DOHH2 (cell line): ENCODE results near the gene CCDC102A.

Source experiments
- H3F3A ChIP-seq: fragments of 200-600 bp; sonication (generic), shearing (Covaris generic); 2 replicates; pipeline ENCODE4 v1.6.0; 2016; ENCODE audit warnings: antibody characterized with exemption, mild to moderate bottlenecking; ENCODE audit not compliant: control insufficient read depth, insufficient read depth
- H3K27ac ChIP-seq: fragments of 200-600 bp; sonication (generic); 2 replicates; pipeline ENCODE4 v1.5.1; 2014; ENCODE audit warnings: low read depth, mild to moderate bottlenecking, low read length, moderate library complexity
- H3K27me3 ChIP-seq: fragments of 200-600 bp; sonication (generic); 2 replicates; pipeline ENCODE4 v1.6.1; 2014; ENCODE audit warnings: mild to moderate bottlenecking, low read length, mixed read lengths; ENCODE audit not compliant: control insufficient read depth
- H3K36me3 ChIP-seq: fragments of 200-600 bp; sonication (generic); 2 replicates; pipeline ENCODE4 v1.6.1; 2014; ENCODE audit warnings: mild to moderate bottlenecking, low read length, moderate library complexity, mixed read lengths; ENCODE audit not compliant: control insufficient read depth
- H3K4me1 ChIP-seq: fragments of 200-600 bp; sonication (generic); 2 replicates; pipeline ENCODE4 v1.6.1; 2014; ENCODE audit warnings: mild to moderate bottlenecking, low read length, mixed read lengths; ENCODE audit not compliant: control insufficient read depth
- H3K4me2 ChIP-seq: fragments of 200-600 bp; sonication (generic); 2 replicates; pipeline ENCODE4 v1.6.0; 2014; ENCODE audit warnings: mild to moderate bottlenecking, low read length, moderate library complexity
- H3K4me3 ChIP-seq: fragments of 200-600 bp; sonication (generic); 2 replicates; pipeline ENCODE4 v1.5.1; 2014; ENCODE audit warnings: mild to moderate bottlenecking, low read length, mixed read lengths
- H3K79me2 ChIP-seq: fragments of 200-600 bp; sonication (generic); 2 replicates; pipeline ENCODE4 v1.6.1; 2014; ENCODE audit warnings: mild to moderate bottlenecking, low read length, mixed read lengths; ENCODE audit not compliant: control insufficient read depth
- H3K9me2 ChIP-seq: fragments of 200-600 bp; sonication (generic); replicated peaks from 2 replicates; pipeline ENCODE4 v1.6.1; 2014; ENCODE audit warnings: mild to moderate bottlenecking, low read length, mixed read lengths; ENCODE audit not compliant: control insufficient read depth
- H3K9me3 ChIP-seq: fragments of 200-600 bp; sonication (generic); 2 replicates; pipeline ENCODE4 v1.6.1; 2014; ENCODE audit warnings: antibody characterized with exemption, low read length, mixed read lengths; ENCODE audit not compliant: control insufficient read depth, insufficient read depth
- H4K20me1 ChIP-seq: fragments of 200-600 bp; sonication (generic); 2 replicates; pipeline ENCODE4 v1.6.0; 2014; ENCODE audit warnings: low read depth, mild to moderate bottlenecking, antibody characterized with exemption, low read length, moderate library complexity; ENCODE audit not compliant: control insufficient read depth, insufficient read depth
- EZH2phosphoT487 ChIP-seq: fragments of 200-600 bp; sonication (generic); IDR thresholded peaks from 2 replicates; pipeline ENCODE4 v1.6.1; 2017; ENCODE audit warnings: borderline replicate concordance, mild to moderate bottlenecking, antibody characterized with exemption, low read length, moderate library complexity, mixed read lengths
- TF ChIP-seq, protein P1 (sequence below): fragments of 200-600 bp; sonication (generic); IDR thresholded peaks from one replicate; pipeline ENCODE4 v1.5.1; 2014; ENCODE audit warnings: antibody characterized with exemption, mild to moderate bottlenecking, low read depth, low read length; ENCODE audit not compliant: poor library complexity, severe bottlenecking

Gene CCDC102A

DNA sequence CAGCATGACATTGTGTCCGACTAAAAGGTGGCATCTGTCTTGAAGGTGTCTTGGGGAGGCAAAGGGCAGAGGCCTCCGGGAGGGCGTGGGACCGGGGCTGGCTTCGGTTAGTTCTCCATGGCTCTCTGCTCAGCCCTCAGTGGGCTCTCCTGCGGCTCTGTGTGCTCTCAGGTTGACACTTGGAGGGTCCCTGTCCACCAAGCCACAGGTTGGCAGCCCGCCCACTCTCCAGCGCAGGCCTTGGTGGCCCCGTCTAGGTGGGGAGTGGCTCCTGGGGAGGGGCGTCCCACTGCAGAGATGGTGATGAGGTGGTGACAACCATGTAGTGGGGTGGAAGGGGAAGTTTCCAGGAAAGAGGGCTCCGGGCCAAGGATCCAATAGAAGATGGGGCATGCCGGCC is 37.7 kb upstream of the CCDC102A start:
- peaks cover 3% of the 10 kb centered on the region; the same call in 1 of the 2 replicates for H3K27me3 ChIP-seq
- H3K27ac ChIP-seq = no peak overlapping the region
- H3K79me2 ChIP-seq = no peaks in the 10 kb centered on the region
- no peak for TF ChIP-seq EZH2phosphoT487
- TF ChIP-seq, protein P1, sequence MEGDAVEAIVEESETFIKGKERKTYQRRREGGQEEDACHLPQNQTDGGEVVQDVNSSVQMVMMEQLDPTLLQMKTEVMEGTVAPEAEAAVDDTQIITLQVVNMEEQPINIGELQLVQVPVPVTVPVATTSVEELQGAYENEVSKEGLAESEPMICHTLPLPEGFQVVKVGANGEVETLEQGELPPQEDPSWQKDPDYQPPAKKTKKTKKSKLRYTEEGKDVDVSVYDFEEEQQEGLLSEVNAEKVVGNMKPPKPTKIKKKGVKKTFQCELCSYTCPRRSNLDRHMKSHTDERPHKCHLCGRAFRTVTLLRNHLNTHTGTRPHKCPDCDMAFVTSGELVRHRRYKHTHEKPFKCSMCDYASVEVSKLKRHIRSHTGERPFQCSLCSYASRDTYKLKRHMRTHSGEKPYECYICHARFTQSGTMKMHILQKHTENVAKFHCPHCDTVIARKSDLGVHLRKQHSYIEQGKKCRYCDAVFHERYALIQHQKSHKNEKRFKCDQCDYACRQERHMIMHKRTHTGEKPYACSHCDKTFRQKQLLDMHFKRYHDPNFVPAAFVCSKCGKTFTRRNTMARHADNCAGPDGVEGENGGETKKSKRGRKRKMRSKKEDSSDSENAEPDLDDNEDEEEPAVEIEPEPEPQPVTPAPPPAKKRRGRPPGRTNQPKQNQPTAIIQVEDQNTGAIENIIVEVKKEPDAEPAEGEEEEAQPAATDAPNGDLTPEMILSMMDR = no peak
- H3K4me1 ChIP-seq = peaks cover 10% of the 10 kb centered on the region
- no peaks in the 10 kb centered on the region for H3K36me3 ChIP-seq
- no peaks in the 10 kb centered on the region for H3K9me2 ChIP-seq
- no peak overlapping the region for H3K4me3 ChIP-seq
- H3K4me2 ChIP-seq = no peak overlapping the region
- no peaks in the 10 kb centered on the region for H4K20me1 ChIP-seq
- H3F3A ChIP-seq = no peaks in the 10 kb centered on the region
- no peaks in the 10 kb centered on the region for H3K9me3 ChIP-seq

DNA sequence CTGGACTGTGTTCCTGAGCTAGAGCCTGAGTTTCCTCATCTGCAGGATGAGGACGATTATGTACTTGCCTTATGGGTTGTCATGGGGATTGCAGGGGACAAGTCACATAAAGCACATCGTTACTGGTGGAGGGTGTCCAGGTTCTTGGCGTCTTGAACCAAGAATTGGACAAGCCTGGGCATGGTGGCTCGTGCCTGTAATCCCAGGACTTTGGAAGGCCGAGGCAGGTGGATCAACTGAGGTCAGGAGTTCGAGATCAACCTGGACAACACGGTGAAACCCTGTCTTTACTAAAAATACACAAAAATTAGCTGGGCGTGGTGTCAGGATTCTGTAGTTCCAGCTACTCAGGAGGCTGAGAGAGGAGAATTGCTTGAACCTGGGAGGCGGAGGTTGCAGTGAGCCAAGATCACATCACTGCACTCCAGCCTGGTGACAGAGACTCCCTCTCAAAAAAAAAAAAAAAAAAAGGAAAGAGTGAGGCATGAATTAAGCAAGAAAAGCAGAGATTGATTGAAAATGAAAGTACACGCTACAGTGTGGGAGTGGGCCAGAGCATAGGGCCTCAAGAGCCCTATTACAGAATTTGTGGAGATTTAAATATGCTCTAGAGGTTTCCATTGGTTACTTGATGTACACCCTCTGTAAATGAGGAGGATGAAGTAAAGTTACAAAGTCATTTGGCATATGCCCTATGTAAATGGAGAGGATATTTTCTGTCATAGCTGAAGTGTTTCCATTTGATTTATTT is 36.8 kb upstream of the CCDC102A start:
- peaks cover 10% of the 10 kb centered on the region for H3K4me1 ChIP-seq

DNA sequence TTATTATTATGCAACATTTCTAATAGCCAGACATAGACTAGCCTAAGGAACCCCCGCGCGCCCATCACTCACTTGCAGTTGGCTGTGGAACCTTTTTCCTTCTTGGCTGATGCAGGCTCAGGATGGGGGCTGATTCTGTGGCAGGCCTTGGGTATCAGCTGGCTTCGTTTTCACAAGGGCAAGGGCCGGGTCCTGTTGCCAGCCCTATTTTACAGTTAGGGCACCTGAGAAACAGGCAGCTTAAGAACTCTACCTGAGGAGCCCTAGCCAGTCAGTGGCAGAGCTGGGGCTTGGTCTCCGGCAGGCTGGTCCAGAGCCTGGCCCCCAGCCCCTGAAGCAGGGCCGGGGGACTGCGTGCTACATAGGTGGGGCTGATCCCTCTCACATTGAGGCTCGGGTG is 34.7 kb upstream of the CCDC102A start:
- Histone ChIP-seq H3K27me3 (no peaks in the 10 kb centered on the region), H3K4me1 (no peaks in the 10 kb centered on the region), H3K4me2 (no peak overlapping the region), H3K79me2 (no peaks in the 10 kb centered on the region), H3K4me3 (no peak overlapping the region), H3K36me3 (no peaks in the 10 kb centered on the region), H3K9me3 (no peaks in the 10 kb centered on the region; the same call in 1 of the 2 replicates), H3K27ac (no peak overlapping the region), H3F3A (no peaks in the 10 kb centered on the region), H3K9me2 (no peaks in the 10 kb centered on the region), H4K20me1 (no peaks in the 10 kb centered on the region)
- TF ChIP-seq EZH2phosphoT487 = no peak
- TF ChIP-seq, protein P1 = no peak

More for the DNA sequence above, 36.8 kb upstream of the CCDC102A start:
- Histone ChIP-seq H3K27me3 (no peaks in the 10 kb centered on the region), H3K27ac (no peak overlapping the region), H3F3A (no peaks in the 10 kb centered on the region), H3K79me2 (no peaks in the 10 kb centered on the region), H3K36me3 (no peaks in the 10 kb centered on the region), H4K20me1 (no peaks in the 10 kb centered on the region), H3K9me3 (no peaks in the 10 kb centered on the region; the same call in 1 of the 2 replicates), H3K9me2 (no peaks in the 10 kb centered on the region), H3K4me3 (no peak overlapping the region), H3K4me2 (no peak overlapping the region)
- no peak for TF ChIP-seq EZH2phosphoT487
- TF ChIP-seq, protein P1 = no peak
